Activated T-cell treated with anti-CD3 and anti-CD28 coated beads, Interleukin-2, amount 50 U/mL, for 48 hours (primary cell): ENCODE measurements around the gene ATP8A2.

ENCODE experiments used
- DNase-seq, 2 experiments: peaks; one replicate each; pipeline ENCODE4 v3.0.0-alpha.2; 2020

The ATP8A2 gene

DNA sequence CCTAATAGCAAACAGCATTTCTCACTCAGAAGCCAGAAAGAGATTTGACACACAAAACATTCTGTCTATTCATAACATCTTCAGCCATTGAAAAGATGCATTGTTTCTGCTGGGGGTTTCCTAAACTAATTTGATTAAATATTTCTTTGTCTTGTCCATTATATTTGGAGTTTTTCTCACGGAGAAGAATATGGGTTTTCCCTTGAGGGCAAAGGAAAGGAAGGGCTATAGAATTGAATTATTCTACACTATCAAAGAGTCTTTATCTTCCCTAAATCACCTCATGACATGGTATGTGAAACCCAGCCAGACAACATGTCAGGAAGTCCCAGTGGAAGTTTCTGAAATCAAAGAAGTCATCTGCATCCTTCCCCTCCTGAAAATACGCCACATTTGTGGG is 493.6 kb downstream of the ATP8A2 start:
- DNase-seq: no peak

GRCh38 chr13:25867038-25867437 is 495.3 kb downstream of the ATP8A2 start:
- DNase-seq: no peak

- no peak for DNase-seq
Observed at GRCh38 chr13:25868490-25868889, 496.7 kb downstream of the ATP8A2 start.

- DNase-seq: no peak
Observed at GRCh38 chr13:25869941-25870340, 498.2 kb downstream of the ATP8A2 start.

DNA sequence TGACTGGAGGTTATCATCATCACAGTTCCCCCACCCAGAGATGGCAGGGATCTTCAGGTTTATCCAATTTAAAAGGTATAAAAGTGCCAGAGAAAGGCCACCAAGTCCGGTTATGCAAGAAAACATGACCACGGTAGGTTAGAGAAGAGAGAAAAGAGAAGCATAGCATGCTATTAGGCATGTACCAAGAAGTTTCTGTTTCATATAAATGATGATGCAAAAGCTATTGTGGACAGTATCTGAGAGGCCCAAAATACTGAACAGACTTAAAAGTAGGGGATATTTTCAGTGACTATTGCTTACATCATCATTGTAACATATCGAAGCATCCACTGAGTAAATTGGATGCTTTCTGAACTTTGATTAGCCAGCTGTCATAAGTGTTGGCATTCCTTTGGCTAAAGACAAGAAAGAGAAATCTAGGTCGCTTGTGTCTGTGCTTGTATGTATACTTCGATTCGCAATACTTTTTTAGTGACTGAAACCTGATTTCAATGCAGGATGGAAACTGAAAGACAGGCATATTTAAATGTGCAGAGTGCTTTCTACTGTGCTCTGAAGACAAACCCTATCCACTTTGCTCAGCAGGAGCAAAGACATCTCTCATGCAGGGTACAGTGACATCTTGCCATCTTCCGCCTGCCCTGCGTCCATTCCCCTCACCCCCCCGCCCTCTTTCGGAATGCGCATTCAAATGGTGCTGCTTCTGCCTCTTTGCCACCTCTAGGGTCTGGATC is 499.8 kb downstream of the ATP8A2 start:
- no peak for DNase-seq

DNA sequence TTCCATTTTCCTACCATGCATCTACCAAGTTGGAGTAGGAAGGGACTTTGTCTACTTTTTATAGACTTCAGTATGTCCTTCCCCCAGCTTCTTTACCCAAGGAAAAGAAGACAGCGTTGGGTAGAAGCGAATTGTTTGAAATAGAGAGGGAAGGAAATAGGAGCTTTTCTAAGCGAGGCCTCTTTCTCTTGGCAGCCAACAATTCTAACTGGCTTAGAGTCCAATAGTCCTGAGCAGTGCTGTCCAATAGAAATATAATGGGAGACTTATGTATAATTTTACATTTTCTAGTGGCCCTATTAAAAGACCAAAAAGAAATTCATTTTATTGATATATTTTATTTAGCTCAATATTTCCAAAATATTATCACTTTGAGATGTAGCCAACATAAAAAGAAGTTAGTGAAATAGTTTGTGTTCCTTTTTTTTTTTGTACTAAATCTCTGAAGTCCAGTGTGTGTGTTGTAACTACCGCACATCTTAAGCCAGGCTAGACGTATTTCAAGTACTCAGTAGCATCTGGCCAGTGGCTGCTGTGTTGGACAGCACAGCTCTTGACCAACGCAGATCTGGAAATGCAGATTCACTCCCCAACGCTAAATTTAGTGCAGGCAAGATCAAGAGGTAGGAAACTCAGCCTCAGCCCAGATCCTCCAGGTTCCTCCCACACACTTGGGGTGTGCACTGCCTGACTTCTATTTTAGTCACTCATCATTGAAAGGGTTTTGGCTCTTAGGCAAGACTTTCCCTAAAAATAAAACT is 500.9 kb downstream of the ATP8A2 start:
- no peak for DNase-seq

GRCh38 chr13:25873242-25873612 is 501.5 kb downstream of the ATP8A2 start:
- no peak for DNase-seq

- no peak for DNase-seq
Observed at GRCh38 chr13:25874064-25874737, 502.4 kb downstream of the ATP8A2 start.

DNA sequence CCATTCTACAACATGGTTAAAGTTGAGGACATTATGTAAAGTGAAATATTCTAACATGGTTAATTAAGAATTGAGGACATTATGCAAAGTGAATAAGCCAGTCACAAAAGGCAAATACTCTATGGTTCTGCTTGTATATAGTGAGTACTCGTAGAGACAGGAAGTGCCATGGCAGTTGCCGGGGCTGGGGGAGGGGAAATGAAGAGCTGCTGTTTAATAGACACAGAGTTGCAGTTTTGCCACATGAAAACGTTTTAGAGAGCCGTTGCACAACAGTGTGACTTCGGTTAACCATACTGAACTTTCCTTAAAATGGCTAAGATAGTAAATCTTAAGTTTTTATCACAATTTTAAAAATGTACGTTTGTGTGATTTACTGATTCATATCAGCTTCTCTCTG is 503.1 kb downstream of the ATP8A2 start:
- DNase-seq: peak; percentile 58 to 61

DNA sequence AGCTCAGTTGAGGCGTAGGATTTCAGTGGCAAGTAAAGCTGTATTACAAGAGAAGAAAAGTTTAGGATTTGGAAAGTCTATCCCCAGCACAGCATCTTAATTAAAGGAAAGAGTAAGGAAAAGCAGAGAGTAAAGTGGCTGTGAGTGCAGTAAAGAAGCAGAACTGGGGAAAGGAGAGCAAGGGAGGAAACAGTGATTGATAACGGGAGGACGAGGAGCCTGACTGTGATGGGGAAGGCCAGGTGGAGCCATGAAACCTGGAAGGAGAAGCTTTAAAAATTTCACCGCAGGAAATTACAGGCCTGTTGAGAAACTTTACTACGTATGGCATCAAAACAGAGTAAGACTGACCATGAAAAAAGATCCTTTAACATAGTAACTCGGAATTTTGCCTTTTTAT is 504.5 kb downstream of the ATP8A2 start:
- DNase-seq: no peak

GRCh38 chr13:25879466-25879865 is 507.7 kb downstream of the ATP8A2 start:
- no peak for DNase-seq

DNA sequence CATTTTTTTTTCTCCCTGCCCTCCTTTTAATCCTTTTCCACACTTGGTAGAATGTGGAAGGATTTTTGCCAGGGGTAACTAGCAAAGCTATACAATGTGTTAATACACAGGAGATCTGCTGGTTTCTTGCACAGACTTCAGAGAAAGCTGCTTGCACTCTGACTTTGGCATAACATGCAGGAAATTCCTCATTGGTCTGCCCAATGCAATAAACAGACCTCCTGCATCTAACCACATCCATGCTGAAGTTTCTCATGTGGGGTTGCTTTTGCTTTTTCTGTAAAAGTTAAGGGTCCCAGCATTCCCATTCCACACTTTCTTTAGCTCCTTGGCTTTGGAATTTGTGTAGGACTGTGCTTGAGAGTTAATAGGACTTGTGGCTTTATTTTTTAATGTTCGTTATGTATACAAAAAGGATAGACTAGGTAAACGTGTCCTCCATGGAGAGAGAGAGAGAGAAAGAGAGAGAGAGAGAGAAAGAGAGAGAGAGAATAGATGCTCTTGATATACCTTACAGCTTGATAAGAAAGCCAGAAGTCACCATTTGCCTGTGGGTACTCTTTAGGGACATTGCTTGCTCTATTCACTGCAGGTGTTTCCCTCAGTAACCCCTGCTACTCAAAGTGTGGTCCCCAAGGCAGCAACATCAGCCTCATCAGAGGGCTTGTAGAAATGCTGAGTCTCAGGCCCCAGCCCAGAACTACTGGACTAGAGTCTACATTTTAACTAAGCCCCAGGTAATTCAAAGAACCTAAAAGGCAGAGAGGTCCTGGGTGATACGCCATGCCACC is 509.6 kb downstream of the ATP8A2 start:
- no peak for DNase-seq

GRCh38 chr13:25881971-25882451 is 510.2 kb downstream of the ATP8A2 start:
- DNase-seq: no peak

GRCh38 chr13:25882466-25883357 is 510.9 kb downstream of the ATP8A2 start:
- no peak for DNase-seq

DNA sequence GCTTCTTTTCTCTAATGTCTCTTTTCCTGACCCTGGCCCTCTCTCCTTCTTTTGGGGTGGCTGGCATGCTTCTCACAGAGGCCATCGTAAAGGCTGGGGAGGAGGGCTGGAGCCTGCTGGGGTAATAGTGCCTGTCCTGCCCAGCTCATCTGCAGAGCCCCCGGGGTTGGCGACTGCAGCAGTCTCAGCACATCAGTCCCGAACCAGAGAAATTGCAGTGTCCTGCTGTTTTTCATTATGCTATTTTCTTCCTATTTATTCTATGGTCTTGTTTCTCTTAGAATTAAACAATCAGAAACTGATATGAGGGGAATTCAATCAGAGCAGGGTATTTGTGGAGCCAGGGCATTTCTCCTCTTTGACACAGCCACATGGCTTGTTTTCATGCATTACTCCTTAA is 513.6 kb downstream of the ATP8A2 start:
- no peak for DNase-seq

DNA sequence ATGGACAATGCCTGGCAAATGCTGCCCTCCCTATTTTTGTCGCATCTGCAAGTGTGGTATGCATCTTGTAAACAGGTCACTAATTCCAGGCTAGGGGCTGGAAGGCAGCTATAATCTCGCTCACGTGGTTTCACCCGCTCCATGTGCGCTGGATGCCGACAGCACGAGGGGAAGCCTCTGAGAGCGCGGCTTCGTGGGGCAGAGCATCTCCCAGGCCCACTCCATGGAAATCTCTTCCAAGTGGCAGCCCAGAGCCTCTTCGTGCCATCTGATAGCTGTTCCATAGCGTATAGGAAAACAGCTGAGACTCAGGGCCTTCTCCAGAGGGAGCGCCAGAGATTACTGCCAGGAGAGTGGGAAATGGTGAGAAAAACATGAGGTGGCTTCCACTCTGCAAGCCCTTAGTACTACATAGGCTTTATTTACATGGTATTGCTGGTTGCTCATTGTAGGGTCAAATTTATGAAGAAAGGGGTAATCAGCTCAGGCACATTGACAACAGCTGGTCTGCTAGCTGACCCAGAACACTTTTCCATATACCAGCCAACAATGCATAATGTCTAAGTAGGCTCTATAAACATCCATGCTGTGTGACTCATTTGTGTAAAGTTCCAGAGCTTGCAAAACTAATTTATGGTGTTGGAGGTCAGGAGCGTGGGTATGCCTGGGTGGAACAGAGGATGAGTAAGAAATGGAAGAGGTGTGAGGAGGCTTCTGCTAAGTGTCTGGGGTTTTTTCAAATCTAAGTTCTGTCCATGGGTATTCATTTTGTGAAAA is 514.9 kb downstream of the ATP8A2 start:
- DNase-seq: peak in 1 of 2 experiments; percentile 37

- no peak for DNase-seq
Observed at GRCh38 chr13:25887962-25888655, 516.3 kb downstream of the ATP8A2 start.

- DNase-seq: no peak
Observed at GRCh38 chr13:25890671-25891212, 519.0 kb downstream of the ATP8A2 start.

- no peak for DNase-seq
Observed at GRCh38 chr13:25898991-25899390, 527.2 kb downstream of the ATP8A2 start.

- DNase-seq: no peak
Observed at GRCh38 chr13:25899464-25899863, 527.7 kb downstream of the ATP8A2 start.
